ENCODE measurements around the gene LSP1.

GRCh38 chr11:1835671-1836010, 17.2 kb upstream of the LSP1 start:
- TF ChIP-seq POLR2A (IDR thresholded peaks at IDR 0.05; ENCODE audit: low read depth, low read length) (no peak), TAF1 (IDR thresholded peaks at IDR 0.05; ENCODE audit: low read depth, low read length) (no peak), POLR2AphosphoS5 (IDR thresholded peaks at IDR 0.05; ENCODE audit: low read depth, low read length) (no peak), PAX5 (IDR thresholded peaks at IDR 0.05; ENCODE audit: insufficient read depth, low read length, severe bottlenecking) (no peak), SPI1 (IDR thresholded peaks at IDR 0.05; ENCODE audit: low read depth, low read length) (no peak)

Measured in GM12891 (cell line).